ENCODE measurements around the gene CCM2L. TPM values are rescaled to one million over a fixed set of nuclear protein-coding genes. Genes with fewer than 3 reads are reported as not detected.

Gene CCM2L
- total and polyA plus RNA-seq, 2 of the 4 experiments (the other 2 are of a cell fraction), result not detected

- Histone ChIP-seq H3K36me3 (ENCODE audit: control insufficient read depth, insufficient read depth, low read length) (no peaks in the 10 kb centered on the region), H3K9ac (ENCODE audit: low read depth, low read length) (no peak overlapping the region), H2BK5ac (ENCODE audit: low read depth, low read length, poor library complexity, severe bottlenecking) (no peak overlapping the region), H2BK120ac (ENCODE audit: low read depth, low read length) (no peak overlapping the region), H4K5ac (ENCODE audit: low read depth, low read length) (no peak overlapping the region), H2AK5ac (ENCODE audit: low read depth, low read length) (no peak overlapping the region), H3K4me1 (ENCODE audit: control insufficient read depth, insufficient read depth, low read length) (no peaks in the 10 kb centered on the region), H3K4me2 (ENCODE audit: low read depth, low read length) (no peak overlapping the region), H3K56ac (ENCODE audit: extremely low read depth, insufficient read depth, low read length) (no peak overlapping the region), H3K23ac (ENCODE audit: low read depth, low read length) (no peak overlapping the region), H3K18ac (ENCODE audit: low read depth, low read length) (no peak overlapping the region), H3K79me1 (ENCODE audit: low read depth in 1 of 2, low read length in 2 of 2) (no peaks in the 10 kb centered on the region), H4K20me1 (ENCODE audit: insufficient read depth, low read length) (no peaks in the 10 kb centered on the region), H2BK15ac (ENCODE audit: low read depth, low read length) (no peak overlapping the region), H3K4ac (ENCODE audit: low read depth, low read length) (no peak overlapping the region), H4K91ac (ENCODE audit: insufficient read depth, low read depth, low read length) (no peak overlapping the region), H3K4me3 (ENCODE audit: insufficient read depth, low read depth, low read length) (no peak overlapping the region), H3K14ac (replicated peaks; ENCODE audit: low read depth, low read length) (no peak overlapping the region), H2BK20ac (ENCODE audit: low read depth, low read length) (no peak overlapping the region), H2AK9ac (replicated peaks; ENCODE audit: low read depth, low read length, poor library complexity) (no peak overlapping the region), H3K9me3 (ENCODE audit: control insufficient read depth, insufficient read depth, low read length) (no peaks in the 10 kb centered on the region), H3K9me1 (ENCODE audit: insufficient read depth, low read length) (no peaks in the 10 kb centered on the region), H2AFZ (replicated peaks; ENCODE audit: low read length, poor library complexity) (no peak overlapping the region), H4K8ac (ENCODE audit: low read depth in 2 of 2, low read length in 2 of 2) (no peak overlapping the region), H3K27me3 (ENCODE audit: control insufficient read depth, insufficient read depth, low read length) (peaks cover 69% of the 10 kb centered on the region), H3K27ac (ENCODE audit: insufficient read depth, low read length) (no peak overlapping the region)
- ATAC-seq (ENCODE audit: low read depth) (no peak), DNase-seq (no peak)
- ChIA-PET CTCF (no interaction called here), POLR2A (ENCODE audit: unreplicated experiment) (no interaction called here)
- BruUV-seq (replicated peaks), result no TSS peak
- dilution Hi-C loops (cut with HindIII; ENCODE audit: low sequenced_read_pairs, unreplicated experiment) (no loop called here), in situ Hi-C loops (cut with MboI; ENCODE audit: low sequenced_read_pairs) (no loop called here), intact Hi-C loops (cut with micrococcal nuclease) (no loop called here)
- TF ChIP-seq CHD1 (IDR thresholded peaks at IDR 0.05; ENCODE audit: low read depth, low read length) (no peak), MAFK (IDR thresholded peaks at IDR 0.05; ENCODE audit: low read depth, low read length) (no peak), NFE2L2 (IDR thresholded peaks at IDR 0.05; ENCODE audit: low read depth, low read length) (no peak), RFX5 (IDR thresholded peaks at IDR 0.05; ENCODE audit: low read depth, low read length) (no peak), FOS (IDR thresholded peaks at IDR 0.05; ENCODE audit: low read depth, low read length) (no peak), MAZ (IDR thresholded peaks at IDR 0.05; ENCODE audit: borderline replicate concordance, low read depth, low read length) (no peak), POLR2A (IDR thresholded peaks at IDR 0.05; ENCODE audit: low read depth, low read length) (no peak), CTCF (conservative IDR thresholded peaks at IDR 0.05; ENCODE audit: low read depth, low read length) (no peak), ELK1 (IDR thresholded peaks at IDR 0.05; ENCODE audit: borderline replicate concordance, low read depth, low read length) (no peak)
- WGBS, 2 experiments (ENCODE audit: extremely low coverage in 2 of 2, insufficient read length in 1 of 2), result no CpG with 5 or more reads among the region's 3 CpGs
Observed at GRCh38 chr20:32080783-32081182, 70.5 kb downstream of the CCM2L start.
